Hematopoietic multipotent progenitor cell treated with erythropoietin and hydrocortisone succinate and interleukin-3 and kit ligand, for 6 days (in vitro differentiated cells): ENCODE results near the gene DHFR2.
"Not testable (repeated sequence)": the region's sequence is repeated elsewhere in the genome, so short reads cannot be mapped to it uniquely, and the experiment has no call there.

Experiments
- DNase-seq: peaks from one replicate; pipeline ENCODE4 v3.0.0-alpha.2; 2015

DHFR2 gene

GRCh38 chr3:94062513-94063404 is at the start of gene DHFR2, which contains the start of gene NSUN3:
TSS of gene DHFR2 (minus strand) at chr3:94062916. CDS start at chr3:94061511, 1,405 bp downstream.
TSS of gene NSUN3 (plus strand) at chr3:94063061. CDS start at chr3:94063127, 66 bp downstream.
- DNase-seq: peak; percentile 99

GRCh38 chr3:94110854-94111253 is 48.1 kb upstream of the DHFR2 start:
- DNase-seq: no peak

GRCh38 chr3:94110232-94110631 is 47.5 kb upstream of the DHFR2 start:
- DNase-seq: not testable (repeated sequence)

GRCh38 chr3:94106268-94106667 is 43.6 kb upstream of the DHFR2 start:
- peak; percentile 35 for DNase-seq

GRCh38 chr3:94101860-94102259 is 39.1 kb upstream of the DHFR2 start:
- DNase-seq: peak; percentile 50

GRCh38 chr3:94099311-94099710 is 36.6 kb upstream of the DHFR2 start:
- no peak for DNase-seq

- DNase-seq: peak; percentile 57
Observed at GRCh38 chr3:94098452-94098851, 35.7 kb upstream of the DHFR2 start.

- no peak for DNase-seq
Observed at GRCh38 chr3:94095111-94095510, 32.4 kb upstream of the DHFR2 start.

GRCh38 chr3:94093151-94093550 is 30.4 kb upstream of the DHFR2 start:
- no peak for DNase-seq

- DNase-seq: no peak
Observed at GRCh38 chr3:94092086-94092485, 29.4 kb upstream of the DHFR2 start.

GRCh38 chr3:94089126-94089525 is 26.4 kb upstream of the DHFR2 start:
- no peak for DNase-seq

GRCh38 chr3:94083261-94083660 is 20.5 kb upstream of the DHFR2 start:
- no peak for DNase-seq

GRCh38 chr3:94082391-94082937 is 19.7 kb upstream of the DHFR2 start:
- DNase-seq: no peak

GRCh38 chr3:94081884-94082283 is 19.2 kb upstream of the DHFR2 start:
- no peak for DNase-seq

GRCh38 chr3:94080552-94080951 is 17.8 kb upstream of the DHFR2 start:
- DNase-seq: not testable (repeated sequence)

- no peak for DNase-seq
Observed at GRCh38 chr3:94076055-94076454, 13.3 kb upstream of the DHFR2 start.

- DNase-seq: no peak
Observed at GRCh38 chr3:94071713-94072284, 9.1 kb upstream of the DHFR2 start.

GRCh38 chr3:94070341-94070911 is 7.7 kb upstream of the DHFR2 start:
- DNase-seq: no peak

- peak; percentile 69 for DNase-seq
Observed at GRCh38 chr3:94069194-94069813, 6.6 kb upstream of the DHFR2 start.

- DNase-seq: no peak
Observed at GRCh38 chr3:94066506-94067500, 4.1 kb upstream of the DHFR2 start.

GRCh38 chr3:94065819-94066480 is 3.2 kb upstream of the DHFR2 start:
- no peak for DNase-seq
